Measurements from ENCODE around the gene SOWAHB. TPM values are rescaled to one million over a fixed set of nuclear protein-coding genes. Genes with fewer than 3 reads are reported as not detected.

Gene SOWAHB
- total RNA-seq, 1 donor from 2014 or later, result 6.5 TPM

GRCh38 chr4:76850010-76850441 is 47.9 kb downstream of the SOWAHB start:
- Histone ChIP-seq H3K27ac (no peak overlapping the region), H3K4me1 (peaks cover 0 to 4% of the 10 kb centered on the region in 2 donors), H3K27me3 (no peaks in the 10 kb centered on the region), H3K36me3 (no peaks in the 10 kb centered on the region), H3K4me3 (no peak overlapping the region), H3K9me3 (no peaks in the 10 kb centered on the region)
- no peak for DNase-seq (ENCODE audit: low spot score in 2 of 2)
- no peak for TF ChIP-seq CTCF (IDR thresholded peaks at IDR 0.05)
- intact Hi-C loops (cut with DNase I), result no loop called here

Other genes starting within 250 kb of the SOWAHB start
- gene SEPTIN11, start 51.6 kb upstream of the SOWAHB start, total RNA-seq, result 48.0 TPM
- gene CCNI, start 177.8 kb upstream of the SOWAHB start, total RNA-seq, result 140 TPM